Sigmoid colon (tissue), 4 donors: ENCODE data around the gene ALDH2.

Source experiments
- POLR2A ChIP-seq, 2 donors: fragments of 450-650 bp; IDR thresholded peaks; one replicate each; pipeline ENCODE4 v1.6.1; 2016; ENCODE audit warnings: antibody characterized with exemption in 2 of 2, mild to moderate bottlenecking in 2 of 2, moderate library complexity in 2 of 2
- POLR2AphosphoS5 ChIP-seq, 4 donors: sonication (generic); formaldehyde crosslinking; IDR thresholded peaks; one replicate each; pipeline ENCODE4 v1.6.1; 2017; ENCODE audit warnings: antibody characterized with exemption in 4 of 4
- TF ChIP-seq, protein P1 (sequence below), 4 experiments: fragments of 450-650 bp in 3 of 4; fragments of 200-600 bp in 1 of 4; IDR thresholded peaks; one replicate each; pipeline ENCODE4 v1.5.1; 2016 to 2019; ENCODE audit warnings: antibody characterized with exemption in 4 of 4, mild to moderate bottlenecking in 3 of 4, moderate library complexity in 2 of 4

DNA sequence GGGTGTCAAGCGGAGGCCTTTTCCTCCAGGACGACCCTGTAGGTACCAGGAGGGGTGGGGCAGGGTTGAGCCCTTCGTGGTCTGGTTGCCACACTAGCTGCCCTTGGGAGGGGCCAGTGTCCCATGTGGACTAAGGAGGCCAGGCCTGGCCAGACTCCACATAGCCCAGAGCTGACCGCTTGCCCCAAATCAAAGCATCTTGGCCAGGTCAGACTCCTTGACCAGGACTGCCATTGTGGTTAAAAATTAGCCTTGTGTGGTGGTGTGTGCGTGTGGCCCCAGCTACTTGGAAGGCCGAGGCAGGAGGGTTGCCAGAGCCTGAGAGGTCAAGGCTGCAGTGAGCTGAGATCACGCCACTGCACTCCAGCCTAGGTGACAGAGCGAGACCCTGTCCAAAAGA is 24.8 kb downstream of the ALDH2 start:
- TF ChIP-seq POLR2A (IDR thresholded peaks at IDR 0.05) (no peak), POLR2AphosphoS5 (IDR thresholded peaks at IDR 0.05) (no peak)
- TF ChIP-seq, protein P1, sequence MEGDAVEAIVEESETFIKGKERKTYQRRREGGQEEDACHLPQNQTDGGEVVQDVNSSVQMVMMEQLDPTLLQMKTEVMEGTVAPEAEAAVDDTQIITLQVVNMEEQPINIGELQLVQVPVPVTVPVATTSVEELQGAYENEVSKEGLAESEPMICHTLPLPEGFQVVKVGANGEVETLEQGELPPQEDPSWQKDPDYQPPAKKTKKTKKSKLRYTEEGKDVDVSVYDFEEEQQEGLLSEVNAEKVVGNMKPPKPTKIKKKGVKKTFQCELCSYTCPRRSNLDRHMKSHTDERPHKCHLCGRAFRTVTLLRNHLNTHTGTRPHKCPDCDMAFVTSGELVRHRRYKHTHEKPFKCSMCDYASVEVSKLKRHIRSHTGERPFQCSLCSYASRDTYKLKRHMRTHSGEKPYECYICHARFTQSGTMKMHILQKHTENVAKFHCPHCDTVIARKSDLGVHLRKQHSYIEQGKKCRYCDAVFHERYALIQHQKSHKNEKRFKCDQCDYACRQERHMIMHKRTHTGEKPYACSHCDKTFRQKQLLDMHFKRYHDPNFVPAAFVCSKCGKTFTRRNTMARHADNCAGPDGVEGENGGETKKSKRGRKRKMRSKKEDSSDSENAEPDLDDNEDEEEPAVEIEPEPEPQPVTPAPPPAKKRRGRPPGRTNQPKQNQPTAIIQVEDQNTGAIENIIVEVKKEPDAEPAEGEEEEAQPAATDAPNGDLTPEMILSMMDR (IDR thresholded peaks at IDR 0.05), result no peak
